KMS-11 (cell line): ENCODE results near the gene SLC35D3.

Experiments used
- H2AFZ ChIP-seq: fragments of 200-600 bp; sonication (generic); 2 replicates; pipeline ENCODE4 v1.6.1; 2016; ENCODE audit warnings: antibody characterized with exemption, mixed run types, low read depth
- H3K27ac ChIP-seq: fragments of 200-600 bp; sonication (generic); 2 replicates; pipeline ENCODE4 v1.6.1; 2016; ENCODE audit warnings: mild to moderate bottlenecking, mixed run types
- H3K27me3 ChIP-seq: fragments of 200-600 bp; sonication (generic); 2 replicates; pipeline ENCODE4 v1.6.1; 2017; ENCODE audit warnings: mild to moderate bottlenecking, low read depth, mixed run types, moderate library complexity; ENCODE audit not compliant: insufficient read depth
- H3K36me3 ChIP-seq: fragments of 200-600 bp; sonication (generic); 2 replicates; pipeline ENCODE4 v1.6.1; 2017; ENCODE audit warnings: mild to moderate bottlenecking, mixed run types; ENCODE audit not compliant: insufficient read depth
- H3K4me1 ChIP-seq: fragments of 200-600 bp; sonication (generic); 2 replicates; pipeline ENCODE4 v1.6.1; 2016; ENCODE audit warnings: mild to moderate bottlenecking, low read depth, mixed run types; ENCODE audit not compliant: poor library complexity, severe bottlenecking
- H3K4me2 ChIP-seq: fragments of 200-600 bp; sonication (generic); 2 replicates; pipeline ENCODE4 v1.7.0; 2016; ENCODE audit warnings: mild to moderate bottlenecking, mixed run types
- H3K4me3 ChIP-seq: fragments of 200-600 bp; sonication (generic); IDR thresholded peaks from 2 replicates; pipeline ENCODE4 v1.6.1; 2017; ENCODE audit warnings: low read depth, low read length, mixed read lengths; ENCODE audit not compliant: insufficient read depth
- H3K79me2 ChIP-seq: fragments of 200-600 bp; sonication (generic); 2 replicates; pipeline ENCODE4 v1.6.1; 2016; ENCODE audit warnings: low read depth, mixed run types; ENCODE audit not compliant: insufficient read depth
- H3K9ac ChIP-seq: fragments of 200-600 bp; sonication (generic); 2 replicates; pipeline ENCODE4 v1.6.1; 2016; ENCODE audit warnings: mild to moderate bottlenecking, mixed run types
- H4K20me1 ChIP-seq: fragments of 200-600 bp; sonication (generic); 2 replicates; pipeline ENCODE4 v1.6.1; 2016; ENCODE audit warnings: mild to moderate bottlenecking, mixed run types; ENCODE audit not compliant: insufficient read depth
- CTCF ChIP-seq: fragments of 200-600 bp; sonication (generic); conservative IDR thresholded peaks from 2 replicates; pipeline ENCODE4 v1.6.1; 2017; ENCODE audit warnings: low read depth, mild to moderate bottlenecking, antibody characterized with exemption, low read length, moderate library complexity, mixed read lengths

Gene SLC35D3

GRCh38 chr6:136886091-136886490, 36.0 kb upstream of the SLC35D3 start:
- TF ChIP-seq CTCF = no peak
- no peaks in the 10 kb centered on the region for H3K27me3 ChIP-seq
- no peak overlapping the region for H3K4me2 ChIP-seq
- H2AFZ ChIP-seq = no peak overlapping the region
- no peak overlapping the region for H3K27ac ChIP-seq
- no peaks in the 10 kb centered on the region for H3K36me3 ChIP-seq
- no peak overlapping the region for H3K4me3 ChIP-seq
- H3K79me2 ChIP-seq = no peaks in the 10 kb centered on the region
- no peaks in the 10 kb centered on the region for H4K20me1 ChIP-seq
- no peaks in the 10 kb centered on the region for H3K4me1 ChIP-seq
- no peak overlapping the region for H3K9ac ChIP-seq

DNA sequence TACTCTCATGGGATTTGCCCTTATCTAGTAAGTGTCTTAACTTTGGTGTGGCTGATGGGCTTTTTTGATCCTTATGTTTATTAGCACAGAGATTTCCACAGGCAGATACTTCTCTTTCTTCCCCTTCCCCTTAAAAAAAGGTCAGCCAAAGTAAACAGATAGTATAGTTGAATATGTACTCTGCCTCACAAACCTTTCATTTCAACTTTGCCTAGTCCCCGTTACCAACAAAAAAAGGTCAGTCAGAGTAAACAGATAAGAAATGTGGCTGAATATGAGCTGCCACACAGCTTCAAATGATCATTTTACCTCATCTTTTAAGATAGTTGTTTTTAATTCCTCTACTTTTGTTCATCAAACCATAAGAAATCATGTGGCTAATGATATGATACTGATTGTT, 34.1 kb upstream of the SLC35D3 start:
- Histone ChIP-seq H2AFZ (no peak overlapping the region), H3K4me2 (no peak overlapping the region), H3K4me3 (no peak overlapping the region), H3K9ac (no peak overlapping the region), H4K20me1 (no peaks in the 10 kb centered on the region), H3K27ac (no peak overlapping the region), H3K36me3 (no peaks in the 10 kb centered on the region), H3K27me3 (no peaks in the 10 kb centered on the region), H3K79me2 (no peaks in the 10 kb centered on the region), H3K4me1 (no peaks in the 10 kb centered on the region)
- TF ChIP-seq CTCF = no peak

DNA sequence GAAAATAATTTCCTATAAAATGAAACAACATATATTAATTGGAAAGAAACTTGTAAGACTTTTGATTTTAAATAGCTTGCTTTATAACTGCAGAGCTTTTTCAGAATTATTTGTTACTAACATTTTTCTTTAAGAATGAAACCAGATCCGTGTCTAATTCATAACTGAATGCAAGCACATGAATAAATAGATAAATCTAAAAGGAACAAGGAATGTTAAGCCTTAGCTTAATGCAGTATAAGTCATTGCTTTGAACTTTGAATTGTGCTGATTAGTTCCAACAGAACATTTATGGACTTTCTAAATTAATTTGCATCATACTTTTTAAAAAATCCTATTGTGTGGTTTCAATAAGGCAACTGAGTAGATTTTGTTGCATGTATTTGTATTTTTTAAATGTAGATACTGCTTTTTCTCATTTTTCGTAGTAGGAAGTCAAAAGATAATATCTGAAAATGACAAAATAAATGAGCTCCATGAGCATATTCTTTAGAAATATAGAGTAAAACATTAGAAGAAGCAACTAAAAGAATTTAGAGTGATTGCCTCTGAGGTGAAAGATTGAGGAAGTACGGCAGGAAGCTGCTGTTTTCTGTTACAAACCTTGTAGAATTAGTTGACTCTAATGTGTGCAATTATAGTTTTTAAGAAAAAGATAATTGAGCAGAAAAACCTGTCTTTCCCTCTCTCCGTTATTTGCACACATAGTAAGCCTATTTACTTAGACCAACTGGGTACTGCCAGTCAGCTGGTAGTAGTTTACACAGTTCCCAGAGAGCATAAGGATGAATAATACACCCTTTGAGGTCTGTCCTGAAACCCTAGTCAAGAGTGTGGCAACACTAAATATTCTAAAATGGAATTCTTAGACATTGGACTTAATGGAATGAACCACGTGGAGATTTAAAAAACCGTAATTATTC, 32.6 kb upstream of the SLC35D3 start:
- Histone ChIP-seq H3K36me3 (no peaks in the 10 kb centered on the region), H3K79me2 (no peaks in the 10 kb centered on the region), H3K9ac (no peak overlapping the region), H3K27ac (no peak overlapping the region), H3K4me2 (no peak overlapping the region), H2AFZ (no peak overlapping the region), H3K27me3 (no peaks in the 10 kb centered on the region), H4K20me1 (no peaks in the 10 kb centered on the region), H3K4me1 (no peaks in the 10 kb centered on the region), H3K4me3 (no peak overlapping the region)
- TF ChIP-seq CTCF = no peak

DNA sequence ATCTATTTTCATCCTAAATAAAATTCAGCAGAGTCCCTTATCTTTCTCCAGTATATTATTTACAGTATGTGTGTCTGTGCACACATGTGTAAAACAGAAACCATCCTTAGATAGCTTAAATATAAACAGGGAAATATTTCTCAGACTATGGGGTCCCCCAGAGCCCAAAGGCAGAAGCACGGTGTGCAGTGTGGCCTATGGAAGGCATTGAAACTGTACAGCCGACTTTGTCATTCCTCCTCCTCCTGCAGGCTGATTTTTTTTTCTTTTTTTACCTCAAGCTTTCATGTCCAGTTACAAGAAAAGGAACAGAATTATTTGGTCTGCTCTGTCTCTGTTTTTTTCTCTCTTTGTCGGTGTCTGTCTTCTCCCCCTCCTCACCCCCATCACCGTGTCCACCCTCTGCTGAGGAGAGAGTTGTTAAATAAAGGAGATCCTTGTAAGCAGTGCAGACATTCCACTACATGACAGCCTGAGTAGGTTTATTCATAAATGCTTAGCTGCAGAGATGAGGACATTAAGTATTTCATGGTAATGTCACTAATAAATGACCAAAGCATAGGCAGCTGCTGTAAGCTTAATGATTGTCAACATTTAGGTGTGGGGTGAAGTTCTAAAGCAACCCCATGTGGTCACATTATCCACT, 31.8 kb upstream of the SLC35D3 start:
- no peaks in the 10 kb centered on the region for H3K79me2 ChIP-seq
- TF ChIP-seq CTCF = no peak
- H3K4me1 ChIP-seq = no peaks in the 10 kb centered on the region
- no peaks in the 10 kb centered on the region for H4K20me1 ChIP-seq
- no peak overlapping the region for H3K4me2 ChIP-seq
- H3K9ac ChIP-seq = no peak overlapping the region
- H3K4me3 ChIP-seq = no peak overlapping the region
- no peak overlapping the region for H3K27ac ChIP-seq
- no peaks in the 10 kb centered on the region for H3K36me3 ChIP-seq
- H2AFZ ChIP-seq = no peak overlapping the region
- H3K27me3 ChIP-seq = no peaks in the 10 kb centered on the region
